Amniotic stem cell (primary cell): Measurements from ENCODE around the gene REM2.
A peak's percentile ranks its signal among the peaks of the same experiment; 100 is the strongest.
"Not testable (repeated sequence)": the region's sequence is repeated elsewhere in the genome, so short reads cannot be mapped to it uniquely, and the experiment has no call there.

Experiments used
- DNase-seq: peaks from one replicate; lab custom pipeline; 2025; lab: John Stamatoyannopoulos, UW

REM2 gene

GRCh38 chr14:22896760-22897159 is 13.7 kb downstream of the REM2 start:
- no peak for DNase-seq

GRCh38 chr14:22897357-22897756 is 14.3 kb downstream of the REM2 start:
- no peak for DNase-seq

GRCh38 chr14:22898302-22899090 is 15.5 kb downstream of the REM2 start:
- DNase-seq = no peak

- no peak for DNase-seq
Observed at GRCh38 chr14:22900081-22900799, 17.2 kb downstream of the REM2 start.

GRCh38 chr14:22901799-22902198 is 18.8 kb downstream of the REM2 start:
- no peak for DNase-seq

- DNase-seq = no peak
Observed at GRCh38 chr14:22903742-22904087, 20.7 kb downstream of the REM2 start.

- DNase-seq = no peak
Observed at GRCh38 chr14:22905627-22906026, 22.6 kb downstream of the REM2 start.

GRCh38 chr14:22906073-22906472 is 23.1 kb downstream of the REM2 start:
- DNase-seq = no peak

- no peak for DNase-seq
Observed at GRCh38 chr14:22907429-22907828, 24.4 kb downstream of the REM2 start.

- DNase-seq = no peak
Observed at GRCh38 chr14:22908601-22909000, 25.6 kb downstream of the REM2 start.

GRCh38 chr14:22910916-22911315 is 27.9 kb downstream of the REM2 start:
- no peak for DNase-seq

- not testable (repeated sequence) for DNase-seq
Observed at GRCh38 chr14:22914836-22915235, 31.8 kb downstream of the REM2 start.

- DNase-seq = no peak
Observed at GRCh38 chr14:22915886-22916521, 33.0 kb downstream of the REM2 start.

- DNase-seq = peak; percentile 100
Observed at GRCh38 chr14:22918804-22919600, 36.0 kb downstream of the REM2 start, which contains the start of gene RBM23. Gene RBM23 (minus strand): TSS chr14:22919149.

GRCh38 chr14:22919601-22919921 is 36.5 kb downstream of the REM2 start:
- no peak for DNase-seq

- no peak for DNase-seq
Observed at GRCh38 chr14:22920697-22921096, 37.7 kb downstream of the REM2 start.

GRCh38 chr14:22922294-22922693 is 39.3 kb downstream of the REM2 start:
- no peak for DNase-seq

- no peak for DNase-seq
Observed at GRCh38 chr14:22923746-22924145, 40.7 kb downstream of the REM2 start.

GRCh38 chr14:22925513-22925912 is 42.5 kb downstream of the REM2 start:
- DNase-seq = no peak

- DNase-seq = no peak
Observed at GRCh38 chr14:22926316-22926715, 43.3 kb downstream of the REM2 start.

GRCh38 chr14:22928237-22929103 is 45.4 kb downstream of the REM2 start:
- no peak for DNase-seq
